DMS 273 (cell line): Measurements from ENCODE around the gene HHATL.

ENCODE experiments used
- DNase-seq: peaks from one replicate; lab custom pipeline; 2025; ENCODE audit not compliant: unreplicated experiment; lab: John Stamatoyannopoulos, UW

Gene HHATL

GRCh38 chr3:42702066-42702951 is at the start of gene HHATL:
Gene HHATL, minus strand, starts transcription at chr3:42702798. Its CDS starts 1,972 bp downstream, at chr3:42700826.
- DNase-seq: no peak

- no peak for DNase-seq
Observed at GRCh38 chr3:42751609-42752008, 49.0 kb upstream of the HHATL start.

GRCh38 chr3:42750834-42751233 is 48.2 kb upstream of the HHATL start:
- DNase-seq: no peak

- peak; percentile 48 for DNase-seq
Observed at GRCh38 chr3:42749753-42750231, 47.2 kb upstream of the HHATL start.

GRCh38 chr3:42749025-42749752 is 46.6 kb upstream of the HHATL start:
- no peak for DNase-seq

GRCh38 chr3:42747581-42747980 is 45.0 kb upstream of the HHATL start:
- no peak for DNase-seq

- DNase-seq: peak; percentile 10
Observed at GRCh38 chr3:42746455-42747450, 44.2 kb upstream of the HHATL start.

GRCh38 chr3:42745776-42746454 is 43.3 kb upstream of the HHATL start:
- DNase-seq: no peak

GRCh38 chr3:42745291-42745745 is 42.7 kb upstream of the HHATL start:
- no peak for DNase-seq

- no peak for DNase-seq
Observed at GRCh38 chr3:42743204-42743995, 40.8 kb upstream of the HHATL start.

GRCh38 chr3:42742688-42743087 is 40.1 kb upstream of the HHATL start:
- DNase-seq: no peak

- no peak for DNase-seq
Observed at GRCh38 chr3:42742259-42742658, 39.7 kb upstream of the HHATL start.

GRCh38 chr3:42741796-42742195 is 39.2 kb upstream of the HHATL start:
- no peak for DNase-seq

- DNase-seq: no peak
Observed at GRCh38 chr3:42739401-42740158, 37.0 kb upstream of the HHATL start.

- DNase-seq: no peak
Observed at GRCh38 chr3:42736531-42736930, 33.9 kb upstream of the HHATL start.

- DNase-seq: peak; percentile 11
Observed at GRCh38 chr3:42736081-42736480, 33.5 kb upstream of the HHATL start.

GRCh38 chr3:42735615-42736014 is 33.0 kb upstream of the HHATL start:
- DNase-seq: no peak

GRCh38 chr3:42735019-42735418 is 32.4 kb upstream of the HHATL start:
- DNase-seq: no peak
